Upper lobe of left lung (tissue), 4 donors: ENCODE measurements around the gene CNTNAP4.

Experiments used
- CTCF ChIP-seq, 6 experiments: fragments of 450-650 bp in 4 of 6; fragments of 200-600 bp in 2 of 6; sonication (generic) in 2 of 6; IDR thresholded peaks; one replicate each; pipeline ENCODE4 v1.5.1; 2016 to 2019; ENCODE audit warnings: antibody characterized with exemption in 6 of 6
- POLR2A ChIP-seq, 4 donors: fragments of 450-650 bp; IDR thresholded peaks; one replicate each; pipeline ENCODE4 v1.5.1; 2016 to 2017; ENCODE audit warnings: antibody characterized with exemption in 4 of 4, mild to moderate bottlenecking in 2 of 4

- TF ChIP-seq POLR2A (IDR thresholded peaks at IDR 0.05) (no peak), CTCF (IDR thresholded peaks at IDR 0.05) (no peak)
Observed at GRCh38 chr16:76390476-76390875, 113.3 kb downstream of the CNTNAP4 start.
